CD8-positive, alpha-beta memory T cell (primary cell): ENCODE data around the gene FKBP5. TPM values are rescaled to one million over a fixed set of nuclear protein-coding genes. Genes with fewer than 3 reads are reported as not detected.
A peak's percentile ranks its signal among the peaks of the same experiment; 100 is the strongest.
"Not testable (repeated sequence)": the region's sequence is repeated elsewhere in the genome, so short reads cannot be mapped to it uniquely, and the experiment has no call there.

Experiments used
- CTCF ChIA-PET: fragments of 350-600 bp; sonication (Branson Sonifier 250); formaldehyde crosslinking; loops from one replicate; lab custom pipeline; 2021; ENCODE audit warnings: antibody characterized with exemption; lab: Charles Lee
- POLR2A ChIA-PET: fragments of 350-600 bp; sonication (Branson Sonifier 250); formaldehyde crosslinking; loops from one replicate; lab custom pipeline; 2021; ENCODE audit warnings: antibody characterized with exemption; lab: Charles Lee
- DNase-seq, 5 donors: peaks; one replicate each; pipeline versions ENCODE4 v3.0.0 to v3.0.0-alpha.2; 2020 to 2022; ENCODE audit warnings: mixed read lengths in 1 of 5
- H3K27ac ChIP-seq: one replicate; pipeline ENCODE4 v1.7.0; 2013; ENCODE audit warnings: low read depth, mild to moderate bottlenecking, low read length, moderate library complexity
- H3K27me3 ChIP-seq: 2 replicates; pipeline ENCODE4 v1.7.0; 2013; ENCODE audit warnings: low read length, mild to moderate bottlenecking; ENCODE audit not compliant: insufficient read depth, poor library complexity, severe bottlenecking
- H3K36me3 ChIP-seq: 2 replicates; pipeline ENCODE4 v1.7.0; 2013; ENCODE audit warnings: mild to moderate bottlenecking, low read length, moderate library complexity; ENCODE audit not compliant: insufficient read depth
- H3K4me1 ChIP-seq: 2 replicates; pipeline ENCODE4 v1.7.0; 2013; ENCODE audit warnings: mild to moderate bottlenecking, low read length, moderate library complexity; ENCODE audit not compliant: insufficient read depth
- H3K4me3 ChIP-seq: 2 replicates; pipeline ENCODE4 v1.7.0; 2013; ENCODE audit warnings: mild to moderate bottlenecking, low read length
- H3K9me3 ChIP-seq: 2 replicates; pipeline ENCODE4 v1.7.0; 2013; ENCODE audit warnings: mild to moderate bottlenecking, low read length
- H3K27ac Mint-ChIP-seq, 8 donors: one replicate each; pipeline ENCODE4 v1.8.0; 2020 to 2021; ENCODE audit warnings: mixed read lengths in 8 of 8, mild to moderate bottlenecking in 6 of 8, inconsistent platforms in 3 of 8, moderate library complexity in 3 of 8
- H3K27me3 Mint-ChIP-seq, 2 donors: one replicate each; pipeline ENCODE4 v1.8.0; 2020 to 2021; ENCODE audit warnings: mixed read lengths in 2 of 2, mild to moderate bottlenecking in 1 of 2, moderate library complexity in 1 of 2
- H3K36me3 Mint-ChIP-seq, 3 donors: one replicate each; pipeline ENCODE4 v1.8.0; 2020 to 2021; ENCODE audit warnings: mixed read lengths in 3 of 3, inconsistent platforms in 1 of 3, mild to moderate bottlenecking in 1 of 3
- H3K4me1 Mint-ChIP-seq, 3 donors: one replicate each; pipeline ENCODE4 v1.8.0; 2020 to 2021; ENCODE audit warnings: mixed read lengths in 3 of 3, inconsistent platforms in 1 of 3, mild to moderate bottlenecking in 1 of 3
- H3K4me3 Mint-ChIP-seq, 7 donors: one replicate each; pipeline ENCODE4 v1.8.0; 2020 to 2021; ENCODE audit warnings: mixed read lengths in 7 of 7, mild to moderate bottlenecking in 6 of 7, moderate library complexity in 4 of 7, inconsistent platforms in 2 of 7
- H3K9me3 Mint-ChIP-seq, 5 donors: one replicate each; pipeline ENCODE4 v1.8.0; 2020 to 2022; ENCODE audit warnings: mixed read lengths in 5 of 5, mild to moderate bottlenecking in 3 of 5, moderate library complexity in 2 of 5, inconsistent platforms in 1 of 5
- polyA plus RNA-seq: library from polyadenylated mRNA; unstranded; fragments of 300-500 nt; fragmentation: Illumina TruSeq; gene quantifications from one replicate; pipeline ENCODE4 v1.2.3, GENCODE V29; 2021
- total RNA-seq, 2 experiments: library from RNA; stranded (reverse); gene quantifications; one replicate each; pipeline ENCODE4 v1.2.3, GENCODE V29; 2021

Gene FKBP5
- total RNA-seq (10 to 100 TPM; 55.7 to 58.8 TPM), polyA plus RNA-seq (192 TPM)

- DNase-seq = peak; percentile 81 to 91 (median 85)
- H3K36me3 ChIP-seq = no peaks in the 10 kb centered on the region
- H3K4me1 Mint-ChIP-seq = peaks cover 17 to 29% (median 24%) of the 10 kb centered on the region in 3 donors
Measured at GRCh38 chr6:35688605-35689322, at the start of gene FKBP5. Gene FKBP5, minus strand, starts transcription at chr6:35688915. Its CDS starts 46,091 bp downstream, at chr6:35642824.

GRCh38 chr6:35737413-35738211 is 48.9 kb upstream of the FKBP5 start:
- POLR2A ChIA-PET = interaction anchor here (1.5 kb wide), 1 partner anchor 131 kb away, joined by 3 read pairs; no protein-coding TSS in a partner anchor
- Mint-ChIP-seq H3K9me3 (no peaks in the 10 kb centered on the region), H3K4me3 (peak overlapping the region in 4 of 7 donors; percentile 19 to 71 (median 38)), H3K4me1 (peaks cover 32 to 46% (median 37%) of the 10 kb centered on the region in 3 donors), H3K27ac (peak overlapping the region in 7 of 8 donors; percentile 51 to 94 (median 77)), H3K27me3 (no peaks in the 10 kb centered on the region), H3K36me3 (no peaks in the 10 kb centered on the region)
- H3K27me3 ChIP-seq = no peaks in the 10 kb centered on the region
- CTCF ChIA-PET = interaction anchor here (0.7 to 8.6 kb wide), 44 partner anchors 11 to 444 kb away, joined by 3 to 113 read pairs (median 6); partner anchors contain the start of genes PPARD and RPL10A
- H3K4me1 ChIP-seq = peaks cover 46% of the 10 kb centered on the region
- no peaks in the 10 kb centered on the region for H3K9me3 ChIP-seq
- peak in 2 of 5 donors; percentile 64 to 70 for DNase-seq
- no peak overlapping the region for H3K4me3 ChIP-seq
- H3K27ac ChIP-seq = no peak overlapping the region
- H3K36me3 ChIP-seq = no peaks in the 10 kb centered on the region

More at GRCh38 chr6:35688605-35689322, at the start of gene FKBP5:
- Histone ChIP-seq H3K4me1 (peaks cover 7% of the 10 kb centered on the region), H3K27ac (peak within 1 kb of the TSS; percentile 67), H3K4me3 (peak within 1 kb of the TSS; percentile 89), H3K9me3 (no peaks in the 10 kb centered on the region), H3K27me3 (no peaks in the 10 kb centered on the region)
- no peaks in the 10 kb centered on the region for H3K9me3 Mint-ChIP-seq
- POLR2A ChIA-PET = interaction anchor here (1.1 to 2.3 kb wide), 5 partner anchors 11 to 86 kb away, joined by 4 to 7 read pairs (median 5); no protein-coding TSS in a partner anchor
- H3K27me3 Mint-ChIP-seq = no peaks in the 10 kb centered on the region
- CTCF ChIA-PET = interaction anchor here (2.6 kb wide), 1 partner anchor 26 kb away, joined by 8 read pairs; no protein-coding TSS in a partner anchor
- peak within 1 kb of the TSS; percentile 92 to 100 (median 97) for H3K4me3 Mint-ChIP-seq
- H3K27ac Mint-ChIP-seq = peak within 1 kb of the TSS; percentile 82 to 99 (median 94)
- peaks cover 0 to 13% (median 0%) of the 10 kb centered on the region in 3 donors for H3K36me3 Mint-ChIP-seq

- Histone ChIP-seq H3K27me3 (no peaks in the 10 kb centered on the region), H3K4me1 (peaks cover 51% of the 10 kb centered on the region), H3K4me3 (no peak within 1 kb of the TSS), H3K27ac (no peak within 1 kb of the TSS), H3K36me3 (no peaks in the 10 kb centered on the region), H3K9me3 (no peaks in the 10 kb centered on the region)
- ChIA-PET CTCF (interaction anchor here (0.7 to 8.6 kb wide), 53 partner anchors 10 to 443 kb away, joined by 3 to 113 read pairs (median 5); partner anchors contain the start of genes PPARD and RPL10A), POLR2A (interaction anchor here (1.0 to 1.5 kb wide), 3 partner anchors 99 to 134 kb away, joined by 3 to 6 read pairs (median 3); no protein-coding TSS in a partner anchor)
- Mint-ChIP-seq H3K27me3 (no peaks in the 10 kb centered on the region), H3K4me1 (peaks cover 38 to 52% (median 43%) of the 10 kb centered on the region in 3 donors), H3K36me3 (no peaks in the 10 kb centered on the region), H3K27ac (peak within 1 kb of the TSS; percentile 74 to 94 (median 83)), H3K4me3 (peak within 1 kb of the TSS; percentile 27 to 71 (median 55)), H3K9me3 (no peaks in the 10 kb centered on the region)
- no peak for DNase-seq
Measured at GRCh38 chr6:35736982-35737412, 48.3 kb upstream of the FKBP5 start, which contains the start of gene ARMC12. Gene ARMC12, plus strand, starts transcription at chr6:35737032. Its CDS starts 77 bp downstream, at chr6:35737109.

- Histone ChIP-seq H3K27ac (no peak overlapping the region), H3K4me1 (peaks cover 51% of the 10 kb centered on the region), H3K27me3 (no peaks in the 10 kb centered on the region), H3K4me3 (no peak overlapping the region), H3K36me3 (no peaks in the 10 kb centered on the region), H3K9me3 (no peaks in the 10 kb centered on the region)
- Mint-ChIP-seq H3K4me3 (peak overlapping the region in 5 of 7 donors; percentile 27 to 63 (median 49)), H3K9me3 (no peaks in the 10 kb centered on the region), H3K27me3 (no peaks in the 10 kb centered on the region), H3K27ac (peak overlapping the region in 7 of 8 donors; percentile 40 to 89 (median 73)), H3K36me3 (peaks cover 0 to 2% (median 0%) of the 10 kb centered on the region in 3 donors), H3K4me1 (peaks cover 38 to 57% (median 44%) of the 10 kb centered on the region in 3 donors)
- DNase-seq = peak; percentile 74 to 90 (median 79)
- ChIA-PET CTCF (interaction anchor here (0.7 to 8.6 kb wide), 44 partner anchors 10 to 441 kb away, joined by 3 to 113 read pairs (median 6); partner anchors contain the start of genes PPARD and RPL10A), POLR2A (interaction anchor here (0.6 to 1.5 kb wide), 8 partner anchors 98 to 444 kb away, joined by 3 to 6 read pairs (median 3); no protein-coding TSS in a partner anchor)
Measured at GRCh38 chr6:35736253-35736894, 47.7 kb upstream of the FKBP5 start.

GRCh38 chr6:35735452-35735851 is 46.7 kb upstream of the FKBP5 start:
- Mint-ChIP-seq H3K27me3 (no peaks in the 10 kb centered on the region), H3K4me1 (peaks cover 44 to 66% (median 51%) of the 10 kb centered on the region in 3 donors), H3K4me3 (no peak overlapping the region), H3K27ac (peak overlapping the region in 2 of 8 donors; percentile 73 to 89), H3K9me3 (no peaks in the 10 kb centered on the region), H3K36me3 (peaks cover 0 to 2% (median 0%) of the 10 kb centered on the region in 3 donors)
- Histone ChIP-seq H3K9me3 (no peaks in the 10 kb centered on the region), H3K4me1 (peaks cover 58% of the 10 kb centered on the region), H3K27ac (no peak overlapping the region), H3K27me3 (no peaks in the 10 kb centered on the region), H3K4me3 (no peak overlapping the region), H3K36me3 (no peaks in the 10 kb centered on the region)
- POLR2A ChIA-PET = interaction anchor here (0.6 to 1.5 kb wide), 4 partner anchors 133 to 293 kb away, joined by 4 to 6 read pairs (median 4); no protein-coding TSS in a partner anchor
- CTCF ChIA-PET = interaction anchor here (0.9 to 8.6 kb wide), 20 partner anchors 9 to 268 kb away, joined by 3 to 113 read pairs (median 19); partner anchors contain the start of gene RPL10A
- DNase-seq = no peak

GRCh38 chr6:35734319-35734718 is 45.6 kb upstream of the FKBP5 start:
- H3K36me3 ChIP-seq, H3K27ac ChIP-seq, H3K4me3 Mint-ChIP-seq, H3K27me3 Mint-ChIP-seq, H3K9me3 ChIP-seq, H3K4me3 ChIP-seq, H3K27me3 ChIP-seq, DNase-seq, POLR2A ChIA-PET, H3K36me3 Mint-ChIP-seq, H3K9me3 Mint-ChIP-seq: not testable (repeated sequence)
- H3K27ac Mint-ChIP-seq = peak overlapping the region in 1 of 8 donors; percentile 60
- CTCF ChIA-PET = interaction anchor here (1.0 to 8.6 kb wide), 8 partner anchors 47 to 211 kb away, joined by 3 to 113 read pairs (median 11); no protein-coding TSS in a partner anchor
- H3K4me1 ChIP-seq = peaks cover 69% of the 10 kb centered on the region
- peaks cover 55 to 78% (median 62%) of the 10 kb centered on the region in 3 donors for H3K4me1 Mint-ChIP-seq
